Vagina (tissue), 2 donors: Measurements from ENCODE around the gene GRK5.

Experiments
- CTCF ChIP-seq, 3 experiments: fragments of 450-650 bp in 2 of 3; fragments of 200-600 bp in 1 of 3; sonication (generic) in 1 of 3; IDR thresholded peaks; one replicate each; pipeline ENCODE4 v1.5.1; 2017 to 2019; ENCODE audit warnings: antibody characterized with exemption in 3 of 3, mild to moderate bottlenecking in 2 of 3, moderate library complexity in 2 of 3
- POLR2A ChIP-seq, 2 donors: fragments of 450-650 bp; IDR thresholded peaks; one replicate each; pipeline ENCODE4 v1.6.1; 2017; ENCODE audit warnings: antibody characterized with exemption in 2 of 2, mild to moderate bottlenecking in 2 of 2, moderate library complexity in 2 of 2

- TF ChIP-seq CTCF (IDR thresholded peaks at IDR 0.05), result no peak
- no peak for TF ChIP-seq POLR2A (IDR thresholded peaks at IDR 0.05)
Observed at GRCh38 chr10:119361037-119361436, 153.7 kb downstream of the GRK5 start.
